Epidermal melanocyte (primary cell): ENCODE data around the gene PTCRA.
"Not testable (repeated sequence)": the region's sequence is repeated elsewhere in the genome, so short reads cannot be mapped to it uniquely, and the experiment has no call there.

Source experiments
- DNase-seq: peaks from one replicate; pipeline ENCODE4 v3.0.0; 2011; ENCODE audit warnings: low spot score; ENCODE audit not compliant: insufficient read length

Gene PTCRA

GRCh38 chr6:42915732-42916131 is at the start of gene PTCRA:
Gene PTCRA (plus strand): TSS chr6:42916053. CDS start chr6:42916070, 17 bp downstream.
- DNase-seq: no peak

- no peak for DNase-seq
These were observed 45.5 kb upstream of the PTCRA start for GRCh38 chr6:42870145-42870936.

GRCh38 chr6:42871711-42872110 is 44.1 kb upstream of the PTCRA start:
- DNase-seq: no peak

GRCh38 chr6:42873313-42873712 is 42.5 kb upstream of the PTCRA start:
- no peak for DNase-seq

GRCh38 chr6:42877695-42878094 is 38.2 kb upstream of the PTCRA start:
- DNase-seq: no peak

GRCh38 chr6:42879372-42880239 is 36.2 kb upstream of the PTCRA start, which contains the start of gene RPL7L1:
Gene RPL7L1 (plus strand): TSS chr6:42879616. CDS start chr6:42879911, 295 bp downstream.
- DNase-seq: peak; percentile 50

GRCh38 chr6:42880240-42880817 is 35.5 kb upstream of the PTCRA start:
- not testable (repeated sequence) for DNase-seq

- DNase-seq: not testable (repeated sequence)
These were observed 35.0 kb upstream of the PTCRA start for GRCh38 chr6:42880871-42881270.

- DNase-seq: no peak
These were observed 30.2 kb upstream of the PTCRA start for GRCh38 chr6:42885702-42886101.

- not testable (repeated sequence) for DNase-seq
These were observed 27.7 kb upstream of the PTCRA start for GRCh38 chr6:42888201-42888600.

GRCh38 chr6:42889815-42890214 is 26.0 kb upstream of the PTCRA start:
- no peak for DNase-seq

- peak; percentile 87 for DNase-seq
These were observed 25.3 kb upstream of the PTCRA start for GRCh38 chr6:42890311-42891198.

GRCh38 chr6:42891199-42891722 is 24.6 kb upstream of the PTCRA start:
- DNase-seq: no peak

- not testable (repeated sequence) for DNase-seq
These were observed 21.6 kb upstream of the PTCRA start for GRCh38 chr6:42894041-42894828.

GRCh38 chr6:42896178-42896719 is 19.6 kb upstream of the PTCRA start:
- no peak for DNase-seq

GRCh38 chr6:42898891-42899361 is 16.9 kb upstream of the PTCRA start:
- DNase-seq: no peak

GRCh38 chr6:42899871-42900270 is 16.0 kb upstream of the PTCRA start:
- no peak for DNase-seq

GRCh38 chr6:42901538-42901957 is 14.3 kb upstream of the PTCRA start:
- DNase-seq: peak; percentile 43
